GM18520 (cell line): ENCODE measurements around the gene LIG1.

Experiments
- ATAC-seq: cut with Tn5 transposase; IDR thresholded peaks from one replicate; pipeline ENCODE4 v1.9.1; 2021; ENCODE audit not compliant: unreplicated experiment

LIG1 gene

GRCh38 chr19:48182434-48182833 lies 12.3 kb upstream of the LIG1 start:
- no peak for ATAC-seq

GRCh38 chr19:48181505-48181904 lies 11.4 kb upstream of the LIG1 start:
- ATAC-seq, result no peak

DNA sequence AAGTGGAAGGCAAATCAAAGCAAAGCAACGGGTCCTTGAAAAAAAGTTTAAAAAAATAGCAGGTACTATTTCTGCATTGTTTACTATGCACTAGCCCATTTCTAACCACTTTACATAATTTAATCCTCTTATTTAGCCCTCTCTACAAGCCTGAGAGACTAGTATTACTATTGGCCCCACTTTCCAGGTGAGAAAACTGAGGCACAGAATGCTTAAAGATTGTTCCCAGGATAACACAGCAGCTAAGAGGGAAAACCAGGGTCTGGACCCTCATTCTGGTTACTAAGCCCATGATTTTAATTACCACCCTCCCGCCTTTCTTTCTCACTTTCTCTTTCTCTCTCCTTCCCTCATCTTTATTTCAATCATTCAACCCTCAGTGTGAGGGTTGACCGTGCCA lies 6.1 kb upstream of the LIG1 start:
- no peak for ATAC-seq

GRCh38 chr19:48175578-48175977 lies 5.4 kb upstream of the LIG1 start:
- no peak for ATAC-seq

- ATAC-seq, result no peak
Measured at GRCh38 chr19:48174445-48175030, 4.4 kb upstream of the LIG1 start.

- no peak for ATAC-seq
Measured at GRCh38 chr19:48171710-48172109, 1.6 kb upstream of the LIG1 start.

DNA sequence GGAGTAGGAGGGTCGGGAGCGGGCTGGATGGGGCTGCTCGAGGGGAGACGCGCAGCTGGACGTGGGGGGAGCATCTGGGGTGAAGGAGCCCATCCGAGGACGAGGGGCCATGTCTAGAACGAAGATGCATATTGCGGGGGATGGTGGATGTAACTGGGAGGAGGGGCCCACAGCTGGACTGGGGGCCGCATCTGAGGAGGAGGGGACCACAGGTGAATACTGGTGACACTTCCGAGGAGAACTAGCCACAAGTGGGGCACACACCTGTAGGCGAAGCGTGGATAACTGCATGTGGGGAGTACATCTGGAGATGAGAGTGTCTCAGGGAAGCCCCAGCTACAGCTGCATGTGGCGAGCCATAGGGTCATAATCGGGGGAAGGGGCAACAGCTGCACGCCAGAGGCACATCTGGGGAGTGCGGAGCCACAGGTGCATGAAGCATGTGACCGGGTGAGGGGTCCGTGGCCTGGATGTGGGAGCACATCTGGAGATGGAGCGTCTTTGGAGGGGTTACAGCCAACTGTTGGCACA lies 738 bp upstream of the LIG1 start:
- ATAC-seq, result no peak

GRCh38 chr19:48169578-48169938 lies 586 bp downstream of the LIG1 start:
- ATAC-seq, result no peak

- ATAC-seq, result no peak
Measured at GRCh38 chr19:48168689-48169088, 1.5 kb downstream of the LIG1 start.

GRCh38 chr19:48158210-48158790 lies 11.8 kb downstream of the LIG1 start:
- no peak for ATAC-seq

DNA sequence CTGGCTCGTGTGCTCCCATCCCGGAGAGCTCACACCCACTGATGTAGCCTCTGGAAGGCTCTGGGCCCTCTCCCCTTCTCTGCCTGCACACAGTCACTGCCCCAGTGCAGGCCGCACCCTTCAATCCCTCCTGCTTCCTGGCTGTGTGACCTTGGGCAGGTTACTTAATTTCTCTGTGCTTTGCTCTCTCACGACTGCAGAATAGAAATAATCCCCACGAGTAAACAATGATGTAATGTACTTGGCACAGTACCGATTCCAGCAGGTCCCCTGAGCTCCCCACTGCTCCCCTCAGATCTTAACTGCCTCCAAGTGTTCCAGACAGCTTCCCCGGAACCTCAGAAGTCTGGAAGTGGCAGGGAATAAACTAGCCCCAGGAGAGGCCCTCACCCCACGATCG lies 16.1 kb downstream of the LIG1 start:
- ATAC-seq, result no peak

DNA sequence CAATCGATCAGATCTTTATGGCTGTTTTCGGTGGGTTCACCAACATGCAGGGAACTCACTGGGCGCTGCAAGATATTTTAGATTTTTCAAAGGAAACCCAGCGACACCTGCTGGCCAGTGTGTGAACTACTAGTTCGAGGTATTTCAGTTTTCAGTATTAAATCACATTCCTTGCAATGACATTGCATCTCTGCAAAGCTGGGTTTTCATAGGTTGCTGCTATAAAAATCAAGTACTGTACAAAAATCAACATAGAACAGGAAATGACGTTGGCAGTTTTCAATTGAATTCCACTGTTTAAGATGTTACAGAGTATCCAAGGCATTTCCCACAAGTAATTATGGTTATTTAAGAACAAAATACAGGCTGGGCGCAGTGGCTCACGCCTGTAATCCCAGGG lies 17.6 kb downstream of the LIG1 start:
- no peak for ATAC-seq

- ATAC-seq, result no peak
Measured at GRCh38 chr19:48149430-48149829, 20.7 kb downstream of the LIG1 start.

DNA sequence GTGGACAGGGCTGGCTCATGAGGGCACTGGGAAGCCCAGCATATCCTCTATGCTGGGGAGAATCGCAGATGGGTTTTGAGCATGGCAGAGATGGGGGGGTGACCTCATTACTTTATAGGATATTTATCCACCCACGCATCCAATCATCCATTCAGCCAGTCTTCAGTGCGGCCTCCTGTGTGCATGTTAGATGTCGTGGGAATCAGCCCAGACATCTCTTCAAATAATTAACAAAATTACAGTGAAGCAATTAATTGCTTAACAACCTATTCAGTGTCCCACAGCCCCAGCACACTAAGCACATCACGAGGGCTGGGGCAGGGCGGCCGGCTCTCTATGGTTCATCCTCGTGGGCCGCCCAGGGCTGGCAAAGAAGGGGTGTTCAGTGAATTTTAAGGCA lies 21.6 kb downstream of the LIG1 start:
- ATAC-seq, result no peak

GRCh38 chr19:48147597-48148175 lies 22.5 kb downstream of the LIG1 start:
- no peak for ATAC-seq

- ATAC-seq, result no peak
Measured at GRCh38 chr19:48139053-48139452, 31.1 kb downstream of the LIG1 start.

- ATAC-seq, result no peak
Measured at GRCh38 chr19:48137411-48137810, 32.7 kb downstream of the LIG1 start.

GRCh38 chr19:48136547-48136946 lies 33.6 kb downstream of the LIG1 start:
- ATAC-seq, result no peak

DNA sequence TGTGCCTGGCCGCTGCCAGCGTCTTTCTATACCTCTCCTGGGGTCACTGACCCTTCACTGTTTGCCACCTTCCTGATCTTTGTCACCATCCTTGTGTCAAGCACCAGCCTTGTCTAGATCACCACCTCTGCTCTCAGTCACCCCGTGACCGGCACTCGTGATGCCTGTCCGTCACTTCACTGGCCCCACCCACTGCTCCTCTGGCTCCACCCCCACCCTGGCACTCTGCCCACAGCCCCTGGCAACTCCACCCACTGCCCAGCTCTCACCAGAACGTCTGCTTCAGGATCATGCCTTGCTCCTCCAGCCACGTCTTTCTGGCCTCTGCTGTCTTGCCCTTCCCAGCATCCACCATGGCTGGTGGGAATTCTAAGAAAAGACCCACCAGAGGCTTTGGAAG lies 34.7 kb downstream of the LIG1 start:
- ATAC-seq, result no peak

- no peak for ATAC-seq
Measured at GRCh38 chr19:48133094-48133493, 37.0 kb downstream of the LIG1 start.

DNA sequence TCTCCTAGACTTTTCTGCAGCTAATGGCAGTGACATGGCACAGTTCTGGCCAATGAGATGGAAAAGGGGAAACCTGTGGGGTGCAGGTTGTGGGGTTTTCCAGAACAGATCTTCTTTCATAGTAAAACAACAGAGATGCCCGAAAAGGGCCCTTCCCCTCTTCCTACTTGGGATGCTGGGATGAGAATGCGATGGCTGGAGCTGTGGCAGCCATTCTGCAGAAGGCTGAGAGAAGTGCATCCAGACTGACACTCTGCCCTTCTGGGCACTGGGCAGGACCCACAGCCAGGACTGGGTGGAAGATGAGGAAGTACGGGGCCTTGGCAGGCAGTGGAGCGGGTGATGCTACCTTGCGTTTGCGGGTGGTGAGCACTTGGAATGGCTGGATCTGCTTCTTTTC lies 42.6 kb downstream of the LIG1 start:
- ATAC-seq, result no peak

DNA sequence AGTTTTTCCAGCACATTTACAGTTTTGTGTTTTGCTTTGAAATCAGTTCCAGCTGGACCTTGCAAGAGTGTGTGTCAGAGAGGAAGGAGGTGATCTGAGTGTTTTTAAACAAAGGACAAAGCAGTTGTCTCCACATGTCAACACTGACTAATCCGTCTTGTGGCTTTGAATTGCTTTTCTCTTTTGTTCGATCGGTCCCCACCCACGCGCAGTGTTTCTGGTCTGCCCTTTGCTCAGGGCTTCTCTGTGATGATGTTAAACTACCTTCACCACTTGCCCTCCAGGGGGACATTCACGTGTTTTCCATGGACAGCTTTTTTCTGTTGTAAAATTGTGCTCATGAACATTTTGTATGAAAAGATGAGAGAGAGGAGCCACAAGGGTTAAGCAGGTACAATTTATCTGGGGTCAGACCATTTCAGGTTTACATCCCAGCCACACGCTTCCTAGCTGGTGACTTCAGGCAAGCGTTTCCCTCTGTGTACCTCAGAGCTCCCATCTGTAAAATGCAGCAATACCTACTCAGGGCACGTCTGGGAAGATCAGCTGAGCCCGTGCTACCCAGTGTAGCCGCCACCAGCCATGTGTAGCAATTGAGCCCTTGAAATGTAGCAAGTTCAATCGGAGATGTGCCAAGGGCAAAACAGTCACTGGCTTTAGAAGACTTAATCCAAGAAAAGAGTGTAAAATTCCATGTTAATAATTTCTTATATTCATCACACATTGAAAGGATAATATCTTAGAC lies 46.1 kb downstream of the LIG1 start:
- ATAC-seq, result no peak
